Body of pancreas (tissue), 4 donors: Measurements from ENCODE around the gene TBX19.

Experiments
- CTCF ChIP-seq, 7 experiments: fragments of 450-650 bp in 4 of 7; fragments of 200-600 bp in 3 of 7; sonication (generic) in 3 of 7; IDR thresholded peaks; one replicate each; pipeline ENCODE4 v1.5.1; 2016 to 2019; ENCODE audit warnings: antibody characterized with exemption in 7 of 7
- POLR2A ChIP-seq, 3 donors: fragments of 450-650 bp; IDR thresholded peaks; one replicate each; pipeline ENCODE4 v1.6.1; 2016; ENCODE audit warnings: antibody characterized with exemption in 3 of 3, mild to moderate bottlenecking in 2 of 3

- TF ChIP-seq CTCF (IDR thresholded peaks at IDR 0.05) (no peak), POLR2A (IDR thresholded peaks at IDR 0.05) (no peak)
These were observed at the start of gene TBX19 for GRCh38 chr1:168280296-168280927.
